Gastrocnemius medialis (tissue), 4 donors: Measurements from ENCODE around the gene IP6K3. TPM values are rescaled to one million over a fixed set of nuclear protein-coding genes. Genes with fewer than 3 reads are reported as not detected.

Source experiments
- ATAC-seq, 2 donors: fragments of 150-250 bp; one replicate each; pipeline ENCODE4 v1.9.1; 2016
- DNase-seq, 2 donors: peaks; one replicate each; pipeline ENCODE4 v3.0.0-alpha.2; 2019
- H3K27ac ChIP-seq, 4 donors: fragments of 200-600 bp; sonication (generic); 1 replicate in 1 of 4; 2 replicates in 3 of 4; pipeline ENCODE4 v1.5.1; 2016 to 2018; ENCODE audit warnings: mild to moderate bottlenecking in 2 of 4, moderate library complexity in 1 of 4
- H3K27me3 ChIP-seq, 3 donors: fragments of 200-600 bp; sonication (generic) in 2 of 3; 1 replicate in 1 of 3; 2 replicates in 2 of 3; pipeline versions ENCODE4 v1.5.1 to v1.6.0; 2016 to 2019; ENCODE audit warnings: mild to moderate bottlenecking in 1 of 3, moderate library complexity in 1 of 3
- H3K36me3 ChIP-seq, 2 donors: fragments of 200-600 bp; sonication (generic) in 1 of 2; one replicate each; pipeline ENCODE4 v1.5.1; 2017 to 2018
- H3K4me1 ChIP-seq, 2 donors: fragments of 200-600 bp; sonication (generic) in 1 of 2; one replicate each; pipeline ENCODE4 v1.5.1; 2016 to 2017; ENCODE audit warnings: mild to moderate bottlenecking in 2 of 2
- H3K4me3 ChIP-seq, 4 donors: fragments of 200-600 bp; sonication (generic) in 3 of 4; 1 replicate in 1 of 4; 2 replicates in 3 of 4; pipeline ENCODE4 v1.5.1; 2016 to 2019; ENCODE audit warnings: mild to moderate bottlenecking in 2 of 4
- H3K9me3 ChIP-seq, 3 donors: fragments of 200-600 bp; sonication (generic) in 2 of 3; 1 replicate in 1 of 3; 2 replicates in 2 of 3; pipeline ENCODE4 v1.5.1; 2016 to 2019
- POLR2A ChIP-seq, 2 donors: fragments of 450-650 bp; IDR thresholded peaks; one replicate each; pipeline ENCODE4 v1.6.1; 2017; ENCODE audit warnings: antibody characterized with exemption in 2 of 2, mild to moderate bottlenecking in 2 of 2, moderate library complexity in 2 of 2
- in situ Hi-C, 4 donors: fragments of 200-750 bp; cut with MboI; loops; one replicate each; pipeline versions ENCODE4 v1.15.0 to v1.8.0; 2017; ENCODE audit warnings: low sequenced_read_pairs in 4 of 4
- intact Hi-C: fragments of 100-400 bp; cut with DNase I; formaldehyde crosslinking; loops from one replicate; pipeline ENCODE4 v1.15.1; 2023; ENCODE audit warnings: low total_unique reads
- total RNA-seq, 4 donors: library from RNA; depleted of rRNA; stranded (reverse); fragments of >200 nt; gene quantifications; one replicate each; pipeline versions ENCODE4 v1.1.0 to v1.2.3, GENCODE V29; 2016
- TF ChIP-seq, protein P1 (sequence below), 5 experiments: fragments of 450-650 bp in 3 of 5; fragments of 200-600 bp in 2 of 5; sonication (generic) in 2 of 5; IDR thresholded peaks in 4 of 5; conservative IDR thresholded peaks in 1 of 5; 1 replicate in 4 of 5; 2 replicates in 1 of 5; pipeline ENCODE4 v1.5.1; 2016 to 2019; ENCODE audit warnings: antibody characterized with exemption in 5 of 5, mild to moderate bottlenecking in 3 of 5, moderate library complexity in 3 of 5

The IP6K3 gene
- total RNA-seq, 4 donors from 2014 or later, result 287 to 570 (median 348) TPM

GRCh38 chr6:33693186-33694105, 53.3 kb downstream of the IP6K3 start:
- in situ Hi-C loops, result no loop called here
- intact Hi-C loops, result no loop called here
- DNase-seq, result peak in 1 of 2 donors; percentile 46
- Histone ChIP-seq H3K27me3 (no peaks in the 10 kb centered on the region), H3K4me1 (peaks cover 51 to 62% of the 10 kb centered on the region in 2 donors), H3K9me3 (no peaks in the 10 kb centered on the region), H3K4me3 (peak overlapping the region in 2 of 4 donors; percentile 22 to 37), H3K36me3 (peaks cover 0 to 9% of the 10 kb centered on the region in 2 donors), H3K27ac (peak overlapping the region; percentile 77 to 82 (median 80))
- no peak for TF ChIP-seq POLR2A (IDR thresholded peaks at IDR 0.05)
- TF ChIP-seq, protein P1, sequence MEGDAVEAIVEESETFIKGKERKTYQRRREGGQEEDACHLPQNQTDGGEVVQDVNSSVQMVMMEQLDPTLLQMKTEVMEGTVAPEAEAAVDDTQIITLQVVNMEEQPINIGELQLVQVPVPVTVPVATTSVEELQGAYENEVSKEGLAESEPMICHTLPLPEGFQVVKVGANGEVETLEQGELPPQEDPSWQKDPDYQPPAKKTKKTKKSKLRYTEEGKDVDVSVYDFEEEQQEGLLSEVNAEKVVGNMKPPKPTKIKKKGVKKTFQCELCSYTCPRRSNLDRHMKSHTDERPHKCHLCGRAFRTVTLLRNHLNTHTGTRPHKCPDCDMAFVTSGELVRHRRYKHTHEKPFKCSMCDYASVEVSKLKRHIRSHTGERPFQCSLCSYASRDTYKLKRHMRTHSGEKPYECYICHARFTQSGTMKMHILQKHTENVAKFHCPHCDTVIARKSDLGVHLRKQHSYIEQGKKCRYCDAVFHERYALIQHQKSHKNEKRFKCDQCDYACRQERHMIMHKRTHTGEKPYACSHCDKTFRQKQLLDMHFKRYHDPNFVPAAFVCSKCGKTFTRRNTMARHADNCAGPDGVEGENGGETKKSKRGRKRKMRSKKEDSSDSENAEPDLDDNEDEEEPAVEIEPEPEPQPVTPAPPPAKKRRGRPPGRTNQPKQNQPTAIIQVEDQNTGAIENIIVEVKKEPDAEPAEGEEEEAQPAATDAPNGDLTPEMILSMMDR (IDR thresholded peaks at IDR 0.05 in 4 of 5, conservative IDR thresholded peaks at IDR 0.05 in 1 of 5), result no peak
- peak; percentile 68 to 76 for ATAC-seq

DNA sequence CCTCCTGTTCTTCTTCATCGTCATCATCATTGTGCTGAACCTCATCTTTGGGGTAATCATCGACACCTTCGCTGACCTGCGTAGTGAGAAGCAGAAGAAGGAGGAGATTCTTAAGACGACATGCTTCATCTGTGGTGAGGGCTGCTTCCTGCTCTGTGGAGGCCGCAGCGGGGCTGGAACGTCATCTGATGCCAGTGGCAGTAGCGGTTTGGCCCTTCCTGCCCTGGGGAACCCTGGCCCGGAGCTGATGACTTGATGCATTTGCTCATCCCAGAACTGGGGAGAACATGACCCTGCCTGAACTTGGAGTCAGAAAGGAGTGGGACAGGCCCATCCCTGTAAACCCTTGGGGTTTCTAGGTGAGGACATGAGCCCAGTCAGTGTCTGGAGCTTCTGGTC, 53.9 kb downstream of the IP6K3 start:
- intact Hi-C loops, result no loop called here
- no peak for TF ChIP-seq POLR2A (IDR thresholded peaks at IDR 0.05)
- TF ChIP-seq, protein P1 (IDR thresholded peaks at IDR 0.05 in 4 of 5, conservative IDR thresholded peaks at IDR 0.05 in 1 of 5), result no peak
- peak; percentile 26 to 39 for ATAC-seq

DNA sequence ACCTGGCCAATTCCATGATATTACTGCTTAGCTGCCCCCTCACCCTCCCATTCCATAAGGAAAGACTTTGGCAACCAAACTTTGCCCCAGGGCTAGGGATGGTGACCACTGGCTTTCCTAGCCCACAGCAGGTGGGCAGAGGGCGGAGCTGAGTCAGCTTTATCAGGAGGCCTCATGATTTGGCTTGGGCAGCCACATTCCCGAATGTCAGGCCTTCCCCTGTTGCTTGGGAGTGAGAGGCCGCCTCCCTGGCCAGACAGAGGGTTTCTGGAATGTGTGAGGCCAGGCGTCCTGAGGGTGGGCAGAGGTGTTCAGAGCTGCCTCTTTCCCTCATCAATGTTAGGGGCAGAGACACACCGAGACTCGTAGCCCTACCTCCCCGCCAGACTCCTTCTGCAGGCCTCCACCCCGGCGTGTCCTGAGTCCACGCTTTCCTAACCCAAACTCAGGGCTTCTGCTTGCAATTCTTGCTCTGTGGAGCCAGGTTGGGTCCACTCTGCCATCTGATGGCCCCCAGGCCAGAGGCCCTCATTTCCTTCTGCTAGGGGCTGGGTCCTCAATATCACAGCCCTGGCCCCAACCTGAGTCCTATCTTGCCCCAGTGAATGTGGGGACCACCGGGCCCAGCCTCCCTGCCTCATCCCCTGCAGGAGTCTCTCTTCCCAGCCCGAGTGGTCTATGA, 54.5 kb downstream of the IP6K3 start:
- ATAC-seq, result peak in 1 of 2 donors; percentile 48

More for the DNA sequence above, 53.9 kb downstream of the IP6K3 start:
- H3K27me3 ChIP-seq, result no peaks in the 10 kb centered on the region
- peak in 1 of 2 donors; percentile 52 for DNase-seq
- no peaks in the 10 kb centered on the region for H3K9me3 ChIP-seq
- peak overlapping the region in 2 of 4 donors; percentile 22 to 37 for H3K4me3 ChIP-seq
- H3K27ac ChIP-seq, result peak overlapping the region; percentile 77 to 82 (median 80)
- peaks cover 0 to 3% of the 10 kb centered on the region in 2 donors for H3K36me3 ChIP-seq
- in situ Hi-C loops, result no loop called here
- H3K4me1 ChIP-seq, result peaks cover 51 to 61% of the 10 kb centered on the region in 2 donors

DNA sequence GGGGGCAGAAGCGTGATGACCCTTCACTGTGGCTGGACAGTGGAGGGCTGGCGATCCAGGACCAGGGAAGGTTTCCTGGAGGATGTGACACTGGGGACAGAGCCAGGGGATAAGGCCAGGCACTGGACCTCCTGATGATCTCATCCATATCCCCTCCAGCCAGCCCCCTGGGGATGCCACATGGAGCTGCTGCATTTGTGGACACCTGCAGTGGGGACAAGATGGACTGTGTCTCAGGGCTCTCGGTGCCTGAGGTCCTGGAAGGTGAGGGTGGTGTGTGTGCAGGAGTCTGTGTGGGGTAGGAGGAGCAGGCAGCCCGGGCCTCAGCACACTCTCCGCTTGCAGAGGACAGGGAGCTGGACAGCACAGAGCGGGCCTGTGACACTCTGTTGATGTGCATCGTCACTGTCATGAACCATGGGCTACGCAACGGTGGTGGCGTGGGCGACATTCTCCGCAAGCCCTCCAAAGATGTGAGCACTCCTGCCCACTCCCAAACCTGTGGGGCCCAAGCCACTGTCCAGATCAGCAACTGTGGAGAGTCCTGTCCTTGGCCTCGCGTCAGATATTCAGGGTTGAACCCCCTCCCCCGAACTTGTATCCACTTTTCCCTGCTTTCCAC, 55.1 kb downstream of the IP6K3 start:
- Histone ChIP-seq H3K27ac (peak overlapping the region; percentile 77 to 82 (median 80)), H3K4me3 (no peak overlapping the region), H3K4me1 (peaks cover 49 to 51% of the 10 kb centered on the region in 2 donors), H3K36me3 (no peaks in the 10 kb centered on the region), H3K9me3 (no peaks in the 10 kb centered on the region), H3K27me3 (no peaks in the 10 kb centered on the region)
- intact Hi-C loops, result no loop called here
- no peak for TF ChIP-seq POLR2A (IDR thresholded peaks at IDR 0.05)
- TF ChIP-seq, protein P1 (IDR thresholded peaks at IDR 0.05 in 4 of 5, conservative IDR thresholded peaks at IDR 0.05 in 1 of 5), result no peak
- ATAC-seq (no peak), DNase-seq (no peak)
- in situ Hi-C loops, result no loop called here

More for the DNA sequence above, 54.5 kb downstream of the IP6K3 start:
- DNase-seq, result peak in 1 of 2 donors; percentile 52
- intact Hi-C loops, result no loop called here
- in situ Hi-C loops, result no loop called here
- Histone ChIP-seq H3K4me1 (peaks cover 51 to 56% of the 10 kb centered on the region in 2 donors), H3K9me3 (no peaks in the 10 kb centered on the region), H3K27me3 (no peaks in the 10 kb centered on the region), H3K36me3 (no peaks in the 10 kb centered on the region), H3K27ac (peak overlapping the region; percentile 77 to 82 (median 80)), H3K4me3 (no peak overlapping the region)
- no peak for TF ChIP-seq POLR2A (IDR thresholded peaks at IDR 0.05)
- TF ChIP-seq, protein P1 (IDR thresholded peaks at IDR 0.05 in 4 of 5, conservative IDR thresholded peaks at IDR 0.05 in 1 of 5), result no peak
